Astrocyte (in vitro differentiated cells and primary cell): Measurements from ENCODE around the gene HCAR1.
"Not testable (repeated sequence)": the region's sequence is repeated elsewhere in the genome, so short reads cannot be mapped to it uniquely, and the experiment has no call there.

Source experiments
- EZH2 ChIP-seq: IDR thresholded peaks from 2 replicates; pipeline ENCODE4 v1.6.1; 2012; ENCODE audit warnings: mild to moderate bottlenecking, low read length, inconsistent platforms; ENCODE audit not compliant: insufficient read depth
- TF ChIP-seq, protein P1 (sequence below): IDR thresholded peaks from 2 replicates; pipeline ENCODE4 v1.5.1; 2011; ENCODE audit warnings: low read depth, mild to moderate bottlenecking, inconsistent platforms, low read length, moderate library complexity; ENCODE audit not compliant: insufficient read depth

DNA sequence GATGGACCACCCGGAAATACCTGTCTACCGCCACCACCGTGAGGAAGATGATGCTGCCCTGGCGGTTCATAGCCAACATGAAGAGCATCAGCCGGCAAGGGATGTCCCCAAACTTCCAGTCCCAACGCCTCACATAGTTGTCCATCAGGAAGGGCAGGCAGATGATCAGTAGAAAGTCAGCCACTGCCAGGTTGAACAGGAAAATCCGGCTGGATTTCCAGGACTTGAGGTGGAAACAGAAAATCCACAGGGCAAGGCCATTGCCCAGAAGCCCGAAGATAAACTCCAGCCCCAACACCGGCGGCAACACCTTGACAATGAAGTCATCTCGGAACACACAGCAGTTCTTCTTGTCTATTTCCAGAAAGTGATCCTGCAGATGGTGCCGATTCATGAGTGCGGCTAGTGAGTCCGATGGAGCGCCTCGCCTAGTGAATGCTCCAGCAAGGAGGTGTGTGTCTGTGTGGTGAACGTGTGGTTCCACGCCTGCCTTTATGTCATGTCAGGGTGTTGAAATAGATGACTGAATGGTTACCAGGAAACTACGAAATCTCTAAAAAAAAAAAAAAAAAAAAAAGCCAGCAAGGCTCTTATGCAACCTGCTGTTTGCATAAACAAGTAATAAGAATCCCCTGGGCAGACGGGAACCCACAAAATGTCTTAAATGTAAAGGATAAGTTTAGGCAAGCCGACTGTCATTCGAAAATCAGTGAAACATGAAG is 27.6 kb downstream of the HCAR1 start, which contains the start of gene HCAR2:
- not testable (repeated sequence) for TF ChIP-seq EZH2
- TF ChIP-seq, protein P1, sequence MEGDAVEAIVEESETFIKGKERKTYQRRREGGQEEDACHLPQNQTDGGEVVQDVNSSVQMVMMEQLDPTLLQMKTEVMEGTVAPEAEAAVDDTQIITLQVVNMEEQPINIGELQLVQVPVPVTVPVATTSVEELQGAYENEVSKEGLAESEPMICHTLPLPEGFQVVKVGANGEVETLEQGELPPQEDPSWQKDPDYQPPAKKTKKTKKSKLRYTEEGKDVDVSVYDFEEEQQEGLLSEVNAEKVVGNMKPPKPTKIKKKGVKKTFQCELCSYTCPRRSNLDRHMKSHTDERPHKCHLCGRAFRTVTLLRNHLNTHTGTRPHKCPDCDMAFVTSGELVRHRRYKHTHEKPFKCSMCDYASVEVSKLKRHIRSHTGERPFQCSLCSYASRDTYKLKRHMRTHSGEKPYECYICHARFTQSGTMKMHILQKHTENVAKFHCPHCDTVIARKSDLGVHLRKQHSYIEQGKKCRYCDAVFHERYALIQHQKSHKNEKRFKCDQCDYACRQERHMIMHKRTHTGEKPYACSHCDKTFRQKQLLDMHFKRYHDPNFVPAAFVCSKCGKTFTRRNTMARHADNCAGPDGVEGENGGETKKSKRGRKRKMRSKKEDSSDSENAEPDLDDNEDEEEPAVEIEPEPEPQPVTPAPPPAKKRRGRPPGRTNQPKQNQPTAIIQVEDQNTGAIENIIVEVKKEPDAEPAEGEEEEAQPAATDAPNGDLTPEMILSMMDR: not testable (repeated sequence)
